GM21515 (cell line): ENCODE measurements around the gene FARP1.

Source experiments
- ATAC-seq: cut with Tn5 transposase; IDR thresholded peaks from one replicate; pipeline ENCODE4 v1.9.1; 2021; ENCODE audit not compliant: unreplicated experiment

Gene FARP1

GRCh38 chr13:98198683-98199082 is 55.8 kb downstream of the FARP1 start:
- no peak for ATAC-seq

- no peak for ATAC-seq
These were observed 56.6 kb downstream of the FARP1 start for GRCh38 chr13:98199480-98199879.

- no peak for ATAC-seq
These were observed 57.5 kb downstream of the FARP1 start for GRCh38 chr13:98200211-98200878.

- ATAC-seq: no peak
These were observed 58.3 kb downstream of the FARP1 start for GRCh38 chr13:98201189-98201588.

- no peak for ATAC-seq
These were observed 59.1 kb downstream of the FARP1 start for GRCh38 chr13:98201984-98202383.

GRCh38 chr13:98203646-98204326 is 60.9 kb downstream of the FARP1 start:
- no peak for ATAC-seq

GRCh38 chr13:98204546-98204945 is 61.7 kb downstream of the FARP1 start:
- ATAC-seq: no peak

- ATAC-seq: no peak
These were observed 64.1 kb downstream of the FARP1 start for GRCh38 chr13:98206946-98207345.

- no peak for ATAC-seq
These were observed 64.5 kb downstream of the FARP1 start for GRCh38 chr13:98207416-98207815.

GRCh38 chr13:98208606-98209005 is 65.7 kb downstream of the FARP1 start:
- no peak for ATAC-seq

GRCh38 chr13:98212763-98213162 is 69.9 kb downstream of the FARP1 start:
- no peak for ATAC-seq

GRCh38 chr13:98213354-98213753 is 70.5 kb downstream of the FARP1 start:
- ATAC-seq: no peak

GRCh38 chr13:98214008-98214643 is 71.2 kb downstream of the FARP1 start:
- no peak for ATAC-seq

GRCh38 chr13:98214707-98215106 is 71.8 kb downstream of the FARP1 start:
- ATAC-seq: no peak

GRCh38 chr13:98215508-98215907 is 72.6 kb downstream of the FARP1 start:
- ATAC-seq: no peak

GRCh38 chr13:98216135-98216565 is 73.3 kb downstream of the FARP1 start:
- ATAC-seq: no peak

GRCh38 chr13:98216711-98217285 is 73.9 kb downstream of the FARP1 start:
- ATAC-seq: no peak

- no peak for ATAC-seq
These were observed 74.7 kb downstream of the FARP1 start for GRCh38 chr13:98217597-98217996.

- no peak for ATAC-seq
These were observed 76.8 kb downstream of the FARP1 start for GRCh38 chr13:98219685-98220084.

GRCh38 chr13:98220271-98220791 is 77.4 kb downstream of the FARP1 start:
- no peak for ATAC-seq

GRCh38 chr13:98221234-98221633 is 78.3 kb downstream of the FARP1 start:
- no peak for ATAC-seq
